CD14-positive monocyte (primary cell): Measurements from ENCODE around the gene PLPPR4. TPM values are rescaled to one million over a fixed set of nuclear protein-coding genes. Genes with fewer than 3 reads are reported as not detected.

Experiments
- DNase-seq, 3 donors: peaks; one replicate each; pipeline ENCODE4 v3.0.0-alpha.2; 2011 to 2022
- H2AFZ ChIP-seq: 2 replicates; pipeline ENCODE4 v1.6.0; 2012; ENCODE audit warnings: mild to moderate bottlenecking, low read depth, low read length, inconsistent platforms; ENCODE audit not compliant: insufficient read depth, poor library complexity, severe bottlenecking
- H3K27ac ChIP-seq, 2 donors: 1 replicate in 1 of 2; 2 replicates in 1 of 2; pipeline ENCODE4 v1.5.1; 2012 to 2013; ENCODE audit warnings: low read length in 2 of 2, control low read depth in 1 of 2, inconsistent platforms in 1 of 2, low read depth in 1 of 2, mild to moderate bottlenecking in 1 of 2
- H3K27me3 ChIP-seq, 2 donors: one replicate each; pipeline versions ENCODE4 v1.6.0 to v1.6.1; 2011 to 2013; ENCODE audit warnings: low read length in 2 of 2; ENCODE audit not compliant: control insufficient read depth in 2 of 2, insufficient read depth in 2 of 2
- H3K36me3 ChIP-seq, 2 donors: replicated peaks in 1 of 2; 1 replicate in 1 of 2; 2 replicates in 1 of 2; pipeline versions ENCODE4 v1.5.1 to v1.6.1; 2012 to 2013; ENCODE audit warnings: low read length in 2 of 2, control low read depth in 1 of 2, inconsistent platforms in 1 of 2, mild to moderate bottlenecking in 1 of 2; ENCODE audit not compliant: insufficient read depth in 2 of 2, control insufficient read depth in 1 of 2
- H3K4me1 ChIP-seq, 2 donors: 1 replicate in 1 of 2; 2 replicates in 1 of 2; pipeline versions ENCODE4 v1.5.1 to v1.6.1; 2012 to 2013; ENCODE audit warnings: low read length in 2 of 2, control low read depth in 1 of 2, inconsistent platforms in 1 of 2, mild to moderate bottlenecking in 1 of 2, moderate library complexity in 1 of 2; ENCODE audit not compliant: insufficient read depth in 2 of 2, control insufficient read depth in 1 of 2
- H3K4me2 ChIP-seq: replicated peaks from 2 replicates; pipeline ENCODE3; 2012; ENCODE audit warnings: low read length, moderate library complexity, mild to moderate bottlenecking; ENCODE audit not compliant: poor library complexity, severe bottlenecking; ENCODE audit errors: extremely low read depth
- H3K4me3 ChIP-seq, 3 experiments: fragments of 200-600 bp in 1 of 3; sonication (generic) in 1 of 3; replicated peaks in 1 of 3; 1 replicate in 2 of 3; 2 replicates in 1 of 3; pipeline ENCODE4 v1.5.1; 2011 to 2013; ENCODE audit warnings: low read length in 3 of 3, mild to moderate bottlenecking in 3 of 3, control low read depth in 2 of 3, low read depth in 2 of 3, inconsistent platforms in 1 of 3, moderate library complexity in 1 of 3
- H3K79me2 ChIP-seq: 2 replicates; pipeline ENCODE4 v1.6.0; 2012; ENCODE audit warnings: mild to moderate bottlenecking, control low read depth, inconsistent platforms, low read length, moderate library complexity; ENCODE audit not compliant: insufficient read depth
- H3K9ac ChIP-seq: 2 replicates; pipeline ENCODE4 v1.6.0; 2017; ENCODE audit warnings: low read length, mild to moderate bottlenecking; ENCODE audit not compliant: insufficient read depth, poor library complexity, severe bottlenecking
- H3K9me3 ChIP-seq, 2 donors: replicated peaks in 1 of 2; 1 replicate in 1 of 2; 2 replicates in 1 of 2; pipeline versions ENCODE4 v1.5.1 to v1.6.1; 2012 to 2013; ENCODE audit warnings: low read length in 2 of 2, control low read depth in 1 of 2; ENCODE audit not compliant: control insufficient read depth in 1 of 2, insufficient read depth in 1 of 2
- H4K20me1 ChIP-seq: 2 replicates; pipeline ENCODE4 v1.6.0; 2012; ENCODE audit warnings: mild to moderate bottlenecking, low read length, control low read depth, moderate library complexity; ENCODE audit not compliant: insufficient read depth
- H3K27ac Mint-ChIP-seq, 7 donors: one replicate each; pipeline ENCODE4 v1.8.0; 2020; ENCODE audit warnings: mild to moderate bottlenecking in 7 of 7, mixed read lengths in 7 of 7, moderate library complexity in 6 of 7, inconsistent platforms in 2 of 7
- H3K27me3 Mint-ChIP-seq, 3 donors: one replicate each; pipeline ENCODE4 v1.8.0; 2021 to 2022; ENCODE audit warnings: low read depth in 3 of 3, mild to moderate bottlenecking in 3 of 3, mixed read lengths in 3 of 3, moderate library complexity in 3 of 3, inconsistent platforms in 1 of 3
- H3K36me3 Mint-ChIP-seq, 2 donors: one replicate each; pipeline ENCODE4 v1.8.0; 2020; ENCODE audit warnings: mixed read lengths in 2 of 2, inconsistent platforms in 1 of 2, mild to moderate bottlenecking in 1 of 2
- H3K4me1 Mint-ChIP-seq: one replicate; pipeline ENCODE4 v1.8.0; 2020; ENCODE audit warnings: mild to moderate bottlenecking, mixed read lengths
- H3K4me3 Mint-ChIP-seq, 2 donors: one replicate each; pipeline ENCODE4 v1.8.0; 2020; ENCODE audit warnings: mild to moderate bottlenecking in 2 of 2, mixed read lengths in 2 of 2, moderate library complexity in 1 of 2
- H3K9me3 Mint-ChIP-seq, 7 donors: one replicate each; pipeline ENCODE4 v1.8.0; 2020 to 2022; ENCODE audit warnings: mixed read lengths in 7 of 7, mild to moderate bottlenecking in 6 of 7, moderate library complexity in 6 of 7, inconsistent platforms in 2 of 7
- WGBS: methylation state at CpG from one replicate; pipeline ENCODE4 v1.1.5; 2013; ENCODE audit warnings: missing lambda C conversion rate; ENCODE audit not compliant: insufficient coverage; 5-methylcytosine and 5-hydroxymethylcytosine counted together
- intact Hi-C, 2 donors: fragments of 100-400 bp; cut with micrococcal nuclease; formaldehyde crosslinking; loops; one replicate each; pipeline versions ENCODE4 v1.15.0 to v1.15.1; 2023
- polyA plus RNA-seq, 3 donors: library from polyadenylated mRNA; depleted of rRNA in 1 of 3; unstranded in 2 of 3; stranded (reverse) in 1 of 3; fragments of 300-500 nt in 2 of 3; fragments of >200 nt in 1 of 3; fragmentation: Illumina TruSeq in 2 of 3; gene quantifications; 1 replicate in 2 of 3; 2 replicates in 1 of 3; pipeline ENCODE4 v1.2.3, GENCODE V29; 2012 to 2021
- TF ChIP-seq, protein P1 (sequence below): fragments of 200-600 bp; IDR thresholded peaks from one replicate; pipeline ENCODE4 v1.8.0; 2022; ENCODE audit warnings: antibody characterized with exemption, mild to moderate bottlenecking

PLPPR4 gene
- polyA plus RNA-seq, 3 donors: not detected

DNA sequence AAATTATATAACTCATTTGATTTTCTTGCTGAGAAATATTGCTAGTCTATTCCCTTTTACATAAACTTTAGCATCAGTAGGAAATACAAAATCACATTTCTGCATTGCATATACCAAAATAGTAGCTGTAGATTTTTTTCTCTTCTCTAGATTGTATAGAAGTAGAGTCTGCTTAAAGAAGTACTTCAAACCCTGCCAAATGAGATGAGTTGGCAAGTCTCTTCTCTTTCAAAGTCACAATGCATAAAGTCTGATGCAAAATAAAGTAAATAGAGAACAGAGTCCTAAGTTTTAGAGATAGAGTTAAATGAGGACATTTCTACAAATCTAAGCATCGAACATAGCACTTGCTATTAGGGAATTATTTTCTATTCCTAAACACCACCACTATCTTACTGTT is 6.4 kb downstream of the PLPPR4 start:
- H4K20me1 ChIP-seq: no peaks in the 10 kb centered on the region
- H3K27ac ChIP-seq: no peak overlapping the region
- H3K4me3 ChIP-seq: no peak overlapping the region
- H3K9ac ChIP-seq: no peak overlapping the region
- Mint-ChIP-seq H3K4me1 (no peaks in the 10 kb centered on the region), H3K9me3 (peaks cover 0 to 7% (median 2%) of the 10 kb centered on the region in 7 donors), H3K27me3 (peaks cover under 1 to 7% (median 5%) of the 10 kb centered on the region in 3 donors), H3K27ac (no peak overlapping the region), H3K4me3 (no peak overlapping the region), H3K36me3 (no peaks in the 10 kb centered on the region)
- no peak overlapping the region for H2AFZ ChIP-seq
- no CpG with 5 or more reads among the region's 1 CpG for WGBS
- intact Hi-C loops: no loop called here
- H3K27me3 ChIP-seq: peaks cover 9 to 10% of the 10 kb centered on the region in 2 donors
- no peaks in the 10 kb centered on the region for H3K79me2 ChIP-seq
- H3K4me2 ChIP-seq: no peak overlapping the region
- TF ChIP-seq, protein P1, sequence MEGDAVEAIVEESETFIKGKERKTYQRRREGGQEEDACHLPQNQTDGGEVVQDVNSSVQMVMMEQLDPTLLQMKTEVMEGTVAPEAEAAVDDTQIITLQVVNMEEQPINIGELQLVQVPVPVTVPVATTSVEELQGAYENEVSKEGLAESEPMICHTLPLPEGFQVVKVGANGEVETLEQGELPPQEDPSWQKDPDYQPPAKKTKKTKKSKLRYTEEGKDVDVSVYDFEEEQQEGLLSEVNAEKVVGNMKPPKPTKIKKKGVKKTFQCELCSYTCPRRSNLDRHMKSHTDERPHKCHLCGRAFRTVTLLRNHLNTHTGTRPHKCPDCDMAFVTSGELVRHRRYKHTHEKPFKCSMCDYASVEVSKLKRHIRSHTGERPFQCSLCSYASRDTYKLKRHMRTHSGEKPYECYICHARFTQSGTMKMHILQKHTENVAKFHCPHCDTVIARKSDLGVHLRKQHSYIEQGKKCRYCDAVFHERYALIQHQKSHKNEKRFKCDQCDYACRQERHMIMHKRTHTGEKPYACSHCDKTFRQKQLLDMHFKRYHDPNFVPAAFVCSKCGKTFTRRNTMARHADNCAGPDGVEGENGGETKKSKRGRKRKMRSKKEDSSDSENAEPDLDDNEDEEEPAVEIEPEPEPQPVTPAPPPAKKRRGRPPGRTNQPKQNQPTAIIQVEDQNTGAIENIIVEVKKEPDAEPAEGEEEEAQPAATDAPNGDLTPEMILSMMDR: no peak
- H3K9me3 ChIP-seq: no peaks in the 10 kb centered on the region
- no peaks in the 10 kb centered on the region for H3K4me1 ChIP-seq
- no peaks in the 10 kb centered on the region for H3K36me3 ChIP-seq
- DNase-seq: no peak

DNA sequence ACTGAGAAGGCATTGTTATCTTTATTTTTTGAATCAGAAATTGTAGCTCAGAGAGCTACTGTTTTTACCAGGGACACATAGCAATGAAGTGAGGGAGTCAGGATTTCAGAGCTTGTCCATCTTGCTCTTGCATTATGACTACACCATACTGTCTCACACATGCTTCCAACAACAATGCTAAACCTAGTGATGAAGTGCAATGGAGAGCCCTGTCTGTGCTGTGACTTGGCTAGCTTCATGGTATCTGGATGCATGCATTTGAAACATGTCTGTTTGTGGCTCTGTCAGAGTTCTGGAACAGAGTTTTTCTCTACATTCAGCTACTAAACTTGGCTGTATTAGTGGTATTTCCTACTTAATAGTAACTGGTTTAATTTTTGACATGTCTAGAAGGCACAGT is 7.0 kb downstream of the PLPPR4 start:
- H3K27ac Mint-ChIP-seq: no peak overlapping the region
- no peaks in the 10 kb centered on the region for H3K4me1 Mint-ChIP-seq
- peaks cover 3 to 4% of the 10 kb centered on the region in 2 donors for H3K27me3 ChIP-seq
- no peaks in the 10 kb centered on the region for H3K79me2 ChIP-seq
- H3K9me3 Mint-ChIP-seq: peaks cover 0 to 7% (median 2%) of the 10 kb centered on the region in 7 donors
- H3K4me3 ChIP-seq: no peak overlapping the region
- H3K9me3 ChIP-seq: no peaks in the 10 kb centered on the region
- intact Hi-C loops: no loop called here
- H3K27me3 Mint-ChIP-seq: peaks cover 0 to 2% (median 0%) of the 10 kb centered on the region in 3 donors
- no peak overlapping the region for H3K4me2 ChIP-seq
- H3K4me1 ChIP-seq: no peaks in the 10 kb centered on the region
- no peak overlapping the region for H2AFZ ChIP-seq
- no peak overlapping the region for H3K9ac ChIP-seq
- DNase-seq: no peak
- no peak overlapping the region for H3K27ac ChIP-seq
- H3K36me3 Mint-ChIP-seq: no peaks in the 10 kb centered on the region
- TF ChIP-seq, protein P1: no peak
- no peaks in the 10 kb centered on the region for H4K20me1 ChIP-seq
- no peaks in the 10 kb centered on the region for H3K36me3 ChIP-seq
- no peak overlapping the region for H3K4me3 Mint-ChIP-seq
